HPDE6-E6E7 (cell line): ENCODE data around the gene CPNE9.

ENCODE experiments used
- DNase-seq: peaks from one replicate; pipeline ENCODE4 v3.0.0; 2011; ENCODE audit warnings: missing footprints; ENCODE audit errors: extremely low spot score

Gene CPNE9

GRCh38 chr3:9778143-9779074, 74.8 kb downstream of the CPNE9 start:
- no peak for DNase-seq

GRCh38 chr3:9779075-9779593, 75.5 kb downstream of the CPNE9 start:
- DNase-seq, result no peak
